Measurements from ENCODE around the gene C3.
"Not testable (repeated sequence)": the region's sequence is repeated elsewhere in the genome, so short reads cannot be mapped to it uniquely, and the experiment has no call there.

C3 gene

DNA sequence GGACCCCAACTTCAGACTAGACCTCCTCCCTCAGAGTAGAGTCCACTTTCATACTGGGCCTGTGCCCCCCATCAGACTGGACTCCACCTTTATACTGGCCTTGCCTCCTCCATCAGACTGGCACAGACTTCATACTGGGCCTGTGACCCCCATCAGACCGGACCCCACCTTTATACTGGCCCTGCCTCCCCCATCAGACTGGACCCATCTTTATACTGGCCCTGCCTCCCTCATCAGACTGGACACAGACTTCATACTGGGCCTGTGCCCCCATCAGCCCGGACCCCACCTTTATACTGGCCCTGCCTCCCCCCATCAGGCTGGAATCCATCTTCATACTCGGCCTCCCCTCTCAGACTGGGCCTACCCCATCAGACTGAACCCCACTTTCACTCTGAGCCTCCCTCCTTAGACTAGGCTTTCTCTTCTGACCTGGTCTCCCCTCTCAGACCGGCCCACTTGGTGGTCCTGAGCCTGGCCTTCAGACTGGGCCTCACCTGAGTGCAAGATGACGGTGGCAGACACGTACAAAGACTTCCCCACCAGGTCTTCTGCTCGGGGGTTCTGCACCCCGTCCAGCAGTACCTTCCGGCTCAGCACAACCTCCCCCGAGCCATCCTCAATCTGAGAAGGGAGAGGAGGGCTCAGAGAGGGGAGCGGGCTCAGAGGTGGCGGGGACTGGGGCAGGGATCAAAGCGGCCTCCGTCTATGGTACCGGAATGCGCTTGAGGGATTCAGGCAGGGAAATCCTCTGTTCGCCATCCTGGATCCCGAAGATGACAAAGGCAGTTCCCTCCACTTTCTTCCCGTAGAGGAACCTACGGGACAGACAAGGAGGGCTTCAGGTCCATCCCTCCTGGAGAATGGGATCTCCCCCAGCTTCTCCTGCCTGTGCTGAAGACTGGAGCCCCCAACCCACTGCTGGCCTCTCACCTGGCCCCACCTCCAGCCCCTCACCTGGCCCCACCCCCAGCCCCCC, 7.5 kb downstream of the C3 start:
- no peak overlapping the region for H3K4me3 ChIP-seq (ENCODE audit: control insufficient read depth, low read depth, low read length)
- no peak for DNase-seq (ENCODE audit: low read depth)
- TF ChIP-seq, protein P1, sequence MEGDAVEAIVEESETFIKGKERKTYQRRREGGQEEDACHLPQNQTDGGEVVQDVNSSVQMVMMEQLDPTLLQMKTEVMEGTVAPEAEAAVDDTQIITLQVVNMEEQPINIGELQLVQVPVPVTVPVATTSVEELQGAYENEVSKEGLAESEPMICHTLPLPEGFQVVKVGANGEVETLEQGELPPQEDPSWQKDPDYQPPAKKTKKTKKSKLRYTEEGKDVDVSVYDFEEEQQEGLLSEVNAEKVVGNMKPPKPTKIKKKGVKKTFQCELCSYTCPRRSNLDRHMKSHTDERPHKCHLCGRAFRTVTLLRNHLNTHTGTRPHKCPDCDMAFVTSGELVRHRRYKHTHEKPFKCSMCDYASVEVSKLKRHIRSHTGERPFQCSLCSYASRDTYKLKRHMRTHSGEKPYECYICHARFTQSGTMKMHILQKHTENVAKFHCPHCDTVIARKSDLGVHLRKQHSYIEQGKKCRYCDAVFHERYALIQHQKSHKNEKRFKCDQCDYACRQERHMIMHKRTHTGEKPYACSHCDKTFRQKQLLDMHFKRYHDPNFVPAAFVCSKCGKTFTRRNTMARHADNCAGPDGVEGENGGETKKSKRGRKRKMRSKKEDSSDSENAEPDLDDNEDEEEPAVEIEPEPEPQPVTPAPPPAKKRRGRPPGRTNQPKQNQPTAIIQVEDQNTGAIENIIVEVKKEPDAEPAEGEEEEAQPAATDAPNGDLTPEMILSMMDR (IDR thresholded peaks at IDR 0.05; ENCODE audit: control insufficient read depth, insufficient read depth, low read depth, low read length, missing control alignments): no peak

DNA sequence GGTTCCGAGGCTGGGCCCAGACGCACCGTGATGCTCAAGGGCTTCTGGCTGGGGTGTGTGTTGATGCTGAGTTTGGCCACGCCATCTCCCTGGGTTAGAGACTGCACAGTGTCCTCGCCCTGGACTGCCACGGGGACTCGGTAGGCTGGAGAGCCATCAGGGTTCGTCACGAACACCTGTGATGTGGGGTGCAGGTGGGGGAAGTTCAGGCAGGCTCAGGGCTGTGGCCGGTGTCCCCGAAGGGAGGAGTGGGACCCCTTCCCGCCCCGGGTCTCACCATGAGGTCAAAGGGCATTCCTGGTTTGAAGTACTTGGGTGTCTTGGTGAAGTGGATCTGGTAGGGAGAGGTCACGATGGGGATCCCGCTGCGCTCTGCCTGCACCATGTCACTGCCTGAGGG, 8.2 kb downstream of the C3 start:
- TF ChIP-seq, protein P1 (IDR thresholded peaks at IDR 0.05; ENCODE audit: control insufficient read depth, insufficient read depth, low read depth, low read length, missing control alignments): no peak
- no peak for DNase-seq (ENCODE audit: low read depth)
- no peak overlapping the region for H3K4me3 ChIP-seq (ENCODE audit: control insufficient read depth, low read depth, low read length)

DNA sequence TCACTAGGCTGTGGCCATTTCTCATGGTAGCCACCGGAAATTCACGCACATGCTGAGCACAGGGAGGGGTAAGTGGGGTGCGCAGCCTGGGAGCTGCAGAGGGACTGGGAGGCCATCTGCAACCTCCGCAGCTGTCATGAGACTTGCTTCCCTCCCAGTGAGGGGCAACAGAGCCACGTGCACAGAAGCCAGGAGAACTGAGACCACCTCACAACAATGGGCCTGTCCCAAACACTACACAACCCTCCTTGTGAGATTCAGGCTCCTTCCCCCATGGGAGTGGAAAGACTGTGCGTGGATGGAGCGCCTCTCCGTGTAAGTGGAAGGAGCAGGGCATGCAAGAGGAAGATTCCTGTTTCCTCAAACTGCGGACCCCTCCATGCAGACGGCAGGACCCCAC, 8.8 kb downstream of the C3 start:
- H3K4me3 ChIP-seq (ENCODE audit: control insufficient read depth, low read depth, low read length): no peak overlapping the region
- TF ChIP-seq, protein P1 (IDR thresholded peaks at IDR 0.05; ENCODE audit: control insufficient read depth, insufficient read depth, low read depth, low read length, missing control alignments): no peak
- no peak for DNase-seq (ENCODE audit: low read depth)

DNA sequence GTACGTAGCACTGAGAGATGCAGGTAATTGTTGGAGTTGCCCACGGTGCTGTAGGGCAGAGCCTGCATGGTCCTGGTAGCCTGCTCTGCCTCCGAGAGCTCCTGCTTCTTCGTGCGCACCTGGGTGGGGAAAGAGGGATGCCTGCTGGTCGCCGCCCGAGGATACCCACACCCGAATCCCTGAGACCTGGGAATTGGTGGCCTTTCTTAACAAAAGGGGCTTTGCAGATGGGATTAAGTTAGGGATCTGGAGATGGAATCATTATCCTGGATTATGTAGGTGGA, 9.4 kb downstream of the C3 start:
- DNase-seq (ENCODE audit: low read depth): no peak
- TF ChIP-seq, protein P1 (IDR thresholded peaks at IDR 0.05; ENCODE audit: control insufficient read depth, insufficient read depth, low read depth, low read length, missing control alignments): no peak
- no peak overlapping the region for H3K4me3 ChIP-seq (ENCODE audit: control insufficient read depth, low read depth, low read length)

DNA sequence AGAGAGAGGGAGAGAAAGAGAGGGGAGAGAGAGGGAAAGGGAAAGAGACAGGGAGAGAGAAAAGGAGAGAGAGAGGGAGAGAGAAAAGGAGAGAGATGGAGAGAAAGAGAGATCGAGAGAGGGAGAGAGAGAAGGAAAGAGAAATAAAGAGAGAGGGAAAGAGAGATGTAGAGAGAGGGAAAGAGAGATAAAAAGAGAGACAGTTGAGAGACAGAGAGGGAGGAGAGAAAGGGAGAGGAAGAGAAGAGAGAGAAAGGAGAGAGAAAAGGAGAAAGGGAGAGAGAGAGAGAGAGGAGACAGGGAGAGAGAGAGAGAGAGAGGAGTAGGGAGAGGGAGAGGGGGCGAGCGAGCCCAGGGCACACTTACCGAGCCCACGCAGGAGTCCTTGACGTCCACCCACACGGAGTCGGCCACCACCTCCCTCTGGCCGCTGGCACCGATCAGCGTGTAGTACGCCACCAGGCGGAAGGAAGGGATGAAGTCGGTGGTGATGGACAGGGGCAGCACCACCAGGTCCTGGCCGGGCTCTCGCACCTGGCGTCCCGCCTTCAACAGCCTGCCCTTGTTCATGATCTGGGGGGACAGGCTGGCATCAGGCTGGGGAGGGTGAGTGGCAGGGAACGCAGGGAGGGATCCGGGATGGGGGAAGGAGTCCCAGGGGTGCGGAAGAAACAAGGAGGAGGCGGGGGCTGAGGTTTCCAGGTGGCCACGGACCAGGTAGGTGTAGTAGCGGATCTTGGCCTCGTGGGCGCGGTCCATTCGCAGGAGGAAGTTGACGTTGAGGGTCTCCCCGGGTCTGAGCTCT, 10.0 kb downstream of the C3 start:
- DNase-seq (ENCODE audit: low read depth): no peak
- no peak overlapping the region for H3K4me3 ChIP-seq (ENCODE audit: control insufficient read depth, low read depth, low read length)
- TF ChIP-seq, protein P1 (IDR thresholded peaks at IDR 0.05; ENCODE audit: control insufficient read depth, insufficient read depth, low read depth, low read length, missing control alignments): no peak

DNA sequence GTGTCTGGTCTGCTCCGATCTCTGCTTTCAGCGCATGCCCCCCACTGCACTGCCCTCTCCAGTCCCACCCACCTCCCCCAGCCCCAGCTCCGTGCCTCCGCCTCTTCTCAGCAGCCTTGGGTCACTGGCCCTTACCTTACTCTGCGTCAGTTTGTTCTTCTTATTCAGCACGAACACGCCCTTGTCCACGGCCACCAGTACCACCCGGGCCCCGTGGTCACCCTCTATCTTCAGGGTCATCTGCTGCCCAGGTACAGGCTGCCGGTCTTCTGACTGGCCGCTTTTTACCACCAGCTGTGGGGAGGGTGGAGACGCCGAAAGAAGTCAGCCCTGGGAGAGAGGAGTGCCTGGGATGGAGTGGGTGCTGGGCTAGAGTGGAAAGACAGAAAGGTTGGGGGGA, 10.9 kb downstream of the C3 start:
- TF ChIP-seq, protein P1 (IDR thresholded peaks at IDR 0.05; ENCODE audit: control insufficient read depth, insufficient read depth, low read depth, low read length, missing control alignments): no peak
- H3K4me3 ChIP-seq (ENCODE audit: control insufficient read depth, low read depth, low read length): no peak overlapping the region
- DNase-seq (ENCODE audit: low read depth): no peak

DNA sequence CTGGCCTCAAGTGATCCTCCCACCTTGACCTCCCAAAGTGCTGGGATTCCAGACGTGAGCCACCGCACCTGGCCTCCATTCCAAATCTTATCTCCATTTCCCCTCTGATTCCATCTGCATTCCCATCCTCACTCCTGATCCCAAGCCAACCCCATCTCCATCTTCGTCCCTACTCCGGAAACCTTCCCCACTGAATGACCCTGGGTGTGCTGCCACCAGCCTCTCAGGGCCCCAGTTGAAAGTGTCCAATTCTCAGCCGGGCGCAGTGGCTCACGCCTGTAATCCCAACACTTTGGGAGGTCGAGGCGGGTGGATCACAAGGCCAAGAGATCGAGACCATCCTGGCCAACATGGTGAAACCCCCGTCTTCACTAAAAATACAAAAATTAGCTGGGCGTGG, 11.5 kb downstream of the C3 start:
- DNase-seq (ENCODE audit: low read depth); H3K4me3 ChIP-seq (ENCODE audit: control insufficient read depth, low read depth, low read length): not testable (repeated sequence)
